ENCODE results near the gene HOXB4.
A peak's percentile ranks its signal among the peaks of the same experiment; 100 is the strongest.

The HOXB4 gene

GRCh38 chr17:48598736-48599135 lies 20.6 kb upstream of the HOXB4 start:
- DNase-seq (ENCODE audit: low read depth), result no peak
- no peak overlapping the region for H3K4me3 ChIP-seq (ENCODE audit: low read depth, low read length)
- TF ChIP-seq CTCF (IDR thresholded peaks at IDR 0.05; ENCODE audit: insufficient read depth, low read depth, low read length, missing control alignments), result no peak

GRCh38 chr17:48597778-48598631 lies 19.9 kb upstream of the HOXB4 start:
- no peak for TF ChIP-seq CTCF (IDR thresholded peaks at IDR 0.05; ENCODE audit: insufficient read depth, low read depth, low read length, missing control alignments)
- H3K4me3 ChIP-seq (ENCODE audit: low read depth, low read length), result no peak overlapping the region
- peak; percentile 34 for DNase-seq (ENCODE audit: low read depth)

- DNase-seq (ENCODE audit: low read depth), result no peak
- no peak overlapping the region for H3K4me3 ChIP-seq (ENCODE audit: low read depth, low read length)
- no peak for TF ChIP-seq CTCF (IDR thresholded peaks at IDR 0.05; ENCODE audit: insufficient read depth, low read depth, low read length, missing control alignments)
Measured at GRCh38 chr17:48597528-48597777, 19.3 kb upstream of the HOXB4 start.

- DNase-seq (ENCODE audit: low read depth), result no peak
- no peak for TF ChIP-seq CTCF (IDR thresholded peaks at IDR 0.05; ENCODE audit: insufficient read depth, low read depth, low read length, missing control alignments)
- no peak overlapping the region for H3K4me3 ChIP-seq (ENCODE audit: low read depth, low read length)
Measured at GRCh38 chr17:48596735-48597527, 18.8 kb upstream of the HOXB4 start.

GRCh38 chr17:48596000-48596734 lies 18.0 kb upstream of the HOXB4 start:
- no peak for TF ChIP-seq CTCF (IDR thresholded peaks at IDR 0.05; ENCODE audit: insufficient read depth, low read depth, low read length, missing control alignments)
- DNase-seq (ENCODE audit: low read depth), result no peak
- H3K4me3 ChIP-seq (ENCODE audit: low read depth, low read length), result no peak overlapping the region

- DNase-seq (ENCODE audit: low read depth), result no peak
- no peak overlapping the region for H3K4me3 ChIP-seq (ENCODE audit: low read depth, low read length)
- TF ChIP-seq CTCF (IDR thresholded peaks at IDR 0.05; ENCODE audit: insufficient read depth, low read depth, low read length, missing control alignments), result no peak
Measured at GRCh38 chr17:48595278-48595999, 17.3 kb upstream of the HOXB4 start.

Measured in GM12865 (cell line).